ENCODE results near the gene ETV5.

DNA sequence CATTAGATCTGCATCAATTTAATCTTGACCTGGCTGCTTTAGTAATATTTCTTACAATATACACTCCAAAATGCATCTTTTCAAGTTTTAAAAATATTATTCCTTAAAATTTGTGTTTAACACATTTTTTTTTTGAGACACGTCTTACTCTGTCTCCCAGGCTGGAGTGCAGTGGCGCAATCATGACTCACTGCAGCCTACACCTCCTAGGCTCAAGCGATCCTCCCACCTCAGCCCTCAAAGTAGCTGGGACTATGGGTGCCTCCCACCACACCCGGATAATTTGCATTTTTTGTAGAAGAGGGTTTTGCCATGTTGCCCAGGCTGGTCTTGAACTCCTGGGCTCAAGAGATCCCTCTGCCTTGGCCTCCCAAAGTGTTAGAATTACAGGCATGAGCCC is 73.6 kb downstream of the ETV5 start:
- TF ChIP-seq RUNX1 (IDR thresholded peaks at IDR 0.05; ENCODE audit: low read depth) (no peak), ELF4 (CRISPR knock-in tag; IDR thresholded peaks at IDR 0.05) (no peak), RBM39 (optimal IDR thresholded peaks at IDR 0.05; ENCODE audit: low read depth, low read length) (no peak), GTF2F1 (IDR thresholded peaks at IDR 0.05; ENCODE audit: low read depth, low read length) (no peak)
- TF ChIP-seq, protein P1, sequence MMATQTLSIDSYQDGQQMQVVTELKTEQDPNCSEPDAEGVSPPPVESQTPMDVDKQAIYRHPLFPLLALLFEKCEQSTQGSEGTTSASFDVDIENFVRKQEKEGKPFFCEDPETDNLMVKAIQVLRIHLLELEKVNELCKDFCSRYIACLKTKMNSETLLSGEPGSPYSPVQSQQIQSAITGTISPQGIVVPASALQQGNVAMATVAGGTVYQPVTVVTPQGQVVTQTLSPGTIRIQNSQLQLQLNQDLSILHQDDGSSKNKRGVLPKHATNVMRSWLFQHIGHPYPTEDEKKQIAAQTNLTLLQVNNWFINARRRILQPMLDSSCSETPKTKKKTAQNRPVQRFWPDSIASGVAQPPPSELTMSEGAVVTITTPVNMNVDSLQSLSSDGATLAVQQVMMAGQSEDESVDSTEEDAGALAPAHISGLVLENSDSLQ (IDR thresholded peaks at IDR 0.05) = no peak
- TF ChIP-seq, protein P2, sequence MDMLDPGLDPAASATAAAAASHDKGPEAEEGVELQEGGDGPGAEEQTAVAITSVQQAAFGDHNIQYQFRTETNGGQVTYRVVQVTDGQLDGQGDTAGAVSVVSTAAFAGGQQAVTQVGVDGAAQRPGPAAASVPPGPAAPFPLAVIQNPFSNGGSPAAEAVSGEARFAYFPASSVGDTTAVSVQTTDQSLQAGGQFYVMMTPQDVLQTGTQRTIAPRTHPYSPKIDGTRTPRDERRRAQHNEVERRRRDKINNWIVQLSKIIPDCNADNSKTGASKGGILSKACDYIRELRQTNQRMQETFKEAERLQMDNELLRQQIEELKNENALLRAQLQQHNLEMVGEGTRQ (CRISPR knock-in tag; IDR thresholded peaks at IDR 0.05) = no peak
- TF ChIP-seq, protein P3, sequence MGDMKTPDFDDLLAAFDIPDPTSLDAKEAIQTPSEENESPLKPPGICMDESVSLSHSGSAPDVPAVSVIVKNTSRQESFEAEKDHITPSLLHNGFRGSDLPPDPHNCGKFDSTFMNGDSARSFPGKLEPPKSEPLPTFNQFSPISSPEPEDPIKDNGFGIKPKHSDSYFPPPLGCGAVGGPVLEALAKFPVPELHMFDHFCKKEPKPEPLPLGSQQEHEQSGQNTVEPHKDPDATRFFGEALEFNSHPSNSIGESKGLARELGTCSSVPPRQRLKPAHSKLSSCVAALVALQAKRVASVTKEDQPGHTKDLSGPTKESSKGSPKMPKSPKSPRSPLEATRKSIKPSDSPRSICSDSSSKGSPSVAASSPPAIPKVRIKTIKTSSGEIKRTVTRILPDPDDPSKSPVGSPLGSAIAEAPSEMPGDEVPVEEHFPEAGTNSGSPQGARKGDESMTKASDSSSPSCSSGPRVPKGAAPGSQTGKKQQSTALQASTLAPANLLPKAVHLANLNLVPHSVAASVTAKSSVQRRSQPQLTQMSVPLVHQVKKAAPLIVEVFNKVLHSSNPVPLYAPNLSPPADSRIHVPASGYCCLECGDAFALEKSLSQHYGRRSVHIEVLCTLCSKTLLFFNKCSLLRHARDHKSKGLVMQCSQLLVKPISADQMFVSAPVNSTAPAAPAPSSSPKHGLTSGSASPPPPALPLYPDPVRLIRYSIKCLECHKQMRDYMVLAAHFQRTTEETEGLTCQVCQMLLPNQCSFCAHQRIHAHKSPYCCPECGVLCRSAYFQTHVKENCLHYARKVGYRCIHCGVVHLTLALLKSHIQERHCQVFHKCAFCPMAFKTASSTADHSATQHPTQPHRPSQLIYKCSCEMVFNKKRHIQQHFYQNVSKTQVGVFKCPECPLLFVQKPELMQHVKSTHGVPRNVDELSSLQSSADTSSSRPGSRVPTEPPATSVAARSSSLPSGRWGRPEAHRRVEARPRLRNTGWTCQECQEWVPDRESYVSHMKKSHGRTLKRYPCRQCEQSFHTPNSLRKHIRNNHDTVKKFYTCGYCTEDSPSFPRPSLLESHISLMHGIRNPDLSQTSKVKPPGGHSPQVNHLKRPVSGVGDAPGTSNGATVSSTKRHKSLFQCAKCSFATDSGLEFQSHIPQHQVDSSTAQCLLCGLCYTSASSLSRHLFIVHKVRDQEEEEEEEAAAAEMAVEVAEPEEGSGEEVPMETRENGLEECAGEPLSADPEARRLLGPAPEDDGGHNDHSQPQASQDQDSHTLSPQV (IDR thresholded peaks at IDR 0.05) = no peak

All from K562 (cell line).